GM23248 (cell line): ENCODE measurements around the gene IQCF2. TPM values are rescaled to one million over a fixed set of nuclear protein-coding genes. Genes with fewer than 3 reads are reported as not detected.
"Not testable (repeated sequence)": the region's sequence is repeated elsewhere in the genome, so short reads cannot be mapped to it uniquely, and the experiment has no call there.

Source experiments
- DNase-seq: peaks from one replicate; pipeline ENCODE4 v3.0.0-alpha.2; 2015
- H2AFZ ChIP-seq: fragments of 200-600 bp; sonication (generic); 2 replicates; pipeline ENCODE4 v1.6.1; 2016; ENCODE audit warnings: antibody characterized with exemption
- H3F3A ChIP-seq: fragments of 200-600 bp; sonication (generic); 2 replicates; pipeline ENCODE4 v1.6.1; 2016; ENCODE audit warnings: mild to moderate bottlenecking, antibody characterized with exemption, mixed run types; ENCODE audit not compliant: insufficient read depth
- H3K27ac ChIP-seq: fragments of 200-600 bp; sonication (generic); 2 replicates; pipeline ENCODE4 v1.5.1; 2016; ENCODE audit warnings: mild to moderate bottlenecking
- H3K27me3 ChIP-seq: fragments of 200-600 bp; sonication (generic); replicated peaks from 2 replicates; pipeline ENCODE4 v1.6.1; 2016; ENCODE audit warnings: mild to moderate bottlenecking; ENCODE audit not compliant: insufficient read depth
- H3K36me3 ChIP-seq: fragments of 200-600 bp; sonication (generic); 2 replicates; pipeline ENCODE4 v1.6.1; 2016; ENCODE audit warnings: low read depth, mild to moderate bottlenecking
- H3K4me1 ChIP-seq: fragments of 200-600 bp; sonication (generic); 2 replicates; pipeline ENCODE4 v1.6.1; 2016; ENCODE audit warnings: mild to moderate bottlenecking; ENCODE audit not compliant: insufficient read depth
- H3K4me2 ChIP-seq: fragments of 200-600 bp; sonication (generic); one replicate; pipeline ENCODE4 v1.6.1; 2016; ENCODE audit warnings: mild to moderate bottlenecking; ENCODE audit not compliant: unreplicated experiment
- H3K4me3 ChIP-seq: fragments of 200-600 bp; sonication (generic); 2 replicates; pipeline ENCODE4 v1.5.1; 2016; ENCODE audit warnings: mild to moderate bottlenecking
- H3K79me2 ChIP-seq: fragments of 200-600 bp; sonication (generic); 2 replicates; pipeline ENCODE4 v1.6.1; 2016; ENCODE audit warnings: mild to moderate bottlenecking; ENCODE audit not compliant: insufficient read depth
- H3K9ac ChIP-seq: fragments of 200-600 bp; sonication (generic); 2 replicates; pipeline ENCODE4 v1.6.1; 2016; ENCODE audit warnings: mild to moderate bottlenecking
- H3K9me2 ChIP-seq: fragments of 200-600 bp; sonication (generic); 2 replicates; pipeline ENCODE4 v1.6.1; 2016; ENCODE audit warnings: mixed run types, mild to moderate bottlenecking, moderate library complexity; ENCODE audit not compliant: insufficient read depth
- H3K9me3 ChIP-seq: fragments of 200-600 bp; sonication (generic); one replicate; pipeline ENCODE4 v1.6.1; 2017; ENCODE audit warnings: low read depth
- H4K20me1 ChIP-seq: fragments of 200-600 bp; sonication (generic); 2 replicates; pipeline ENCODE4 v1.6.0; 2016; ENCODE audit not compliant: insufficient read depth
- EZH2 ChIP-seq: fragments of 200-600 bp; sonication (generic); IDR thresholded peaks from 2 replicates; pipeline ENCODE4 v1.6.1; 2018; ENCODE audit warnings: antibody characterized with exemption, mild to moderate bottlenecking; ENCODE audit not compliant: insufficient read depth, poor library complexity, severe bottlenecking
- EZH2phosphoT487 ChIP-seq: fragments of 200-600 bp; sonication (generic); IDR thresholded peaks from 2 replicates; pipeline ENCODE4 v1.6.1; 2018; ENCODE audit warnings: antibody characterized with exemption, moderate library complexity, mild to moderate bottlenecking, low read depth; ENCODE audit not compliant: insufficient read depth
- WGBS, 2 experiments: methylation state at CpG; one replicate each; pipeline ENCODE4 v1.1.6; 2015 to 2017; ENCODE audit warnings: low lambda C conversion rate in 2 of 2, low coverage in 1 of 2; ENCODE audit errors: missing lambda C conversion rate in 2 of 2; 5-methylcytosine and 5-hydroxymethylcytosine counted together
- in situ Hi-C: fragments of 300-500 bp; cut with MboI; formaldehyde crosslinking; loops from 2 replicates; pipeline ENCODE4 v1.15.0; 2020
- polyA plus RNA-seq: library from polyadenylated mRNA; unstranded; fragments of >200 nt; fragmentation: Nextera tagmentation; extraction: Ambion mirVana; gene quantifications from 2 replicates; pipeline ENCODE4 v1.2.1, GENCODE V29; 2016
- total RNA-seq: library from RNA; depleted of rRNA; stranded (reverse); fragments of >200 nt; shearing (Covaris generic); gene quantifications from 2 replicates; pipeline ENCODE4 v1.2.3, GENCODE V29; 2014

The IQCF2 gene
- total and polyA plus RNA-seq, 2 experiments from 2014 or later: not detected

DNA sequence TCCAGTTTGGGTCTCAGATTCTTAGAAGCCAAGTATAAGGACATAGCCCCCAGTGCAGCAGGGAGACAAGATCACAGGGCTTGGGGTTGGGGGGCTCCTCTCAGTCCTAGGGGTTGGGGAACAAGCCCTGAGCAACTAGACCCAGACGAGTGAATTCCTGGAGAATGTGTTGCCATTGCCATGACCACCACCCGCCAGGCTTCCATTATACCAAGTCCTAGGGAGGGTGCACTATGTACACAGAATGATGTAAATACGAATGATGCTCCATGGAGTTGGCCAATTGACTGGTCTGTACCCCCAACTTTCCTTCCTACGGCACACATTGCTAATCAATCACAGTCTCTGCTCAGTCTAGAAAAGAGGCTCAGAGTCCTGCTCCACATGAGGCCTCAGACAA, 33.0 kb downstream of the IQCF2 start:
- no peak overlapping the region for H2AFZ ChIP-seq
- no peak for DNase-seq
- no peaks in the 10 kb centered on the region for H3K4me1 ChIP-seq
- no peak overlapping the region for H3K4me2 ChIP-seq
- H3F3A ChIP-seq: no peaks in the 10 kb centered on the region
- no peaks in the 10 kb centered on the region for H4K20me1 ChIP-seq
- no peak overlapping the region for H3K27ac ChIP-seq
- in situ Hi-C loops: no loop called here
- no peaks in the 10 kb centered on the region for H3K9me3 ChIP-seq
- H3K9ac ChIP-seq: no peak overlapping the region
- H3K4me3 ChIP-seq: no peak overlapping the region
- peaks cover 12% of the 10 kb centered on the region for H3K27me3 ChIP-seq
- WGBS, 2 experiments: 29 to 33% methylated on average over 4 of the region's 4 CpGs
- no peak for TF ChIP-seq EZH2
- TF ChIP-seq EZH2phosphoT487: no peak
- no peaks in the 10 kb centered on the region for H3K9me2 ChIP-seq
- H3K79me2 ChIP-seq: no peaks in the 10 kb centered on the region
- H3K36me3 ChIP-seq: no peaks in the 10 kb centered on the region

DNA sequence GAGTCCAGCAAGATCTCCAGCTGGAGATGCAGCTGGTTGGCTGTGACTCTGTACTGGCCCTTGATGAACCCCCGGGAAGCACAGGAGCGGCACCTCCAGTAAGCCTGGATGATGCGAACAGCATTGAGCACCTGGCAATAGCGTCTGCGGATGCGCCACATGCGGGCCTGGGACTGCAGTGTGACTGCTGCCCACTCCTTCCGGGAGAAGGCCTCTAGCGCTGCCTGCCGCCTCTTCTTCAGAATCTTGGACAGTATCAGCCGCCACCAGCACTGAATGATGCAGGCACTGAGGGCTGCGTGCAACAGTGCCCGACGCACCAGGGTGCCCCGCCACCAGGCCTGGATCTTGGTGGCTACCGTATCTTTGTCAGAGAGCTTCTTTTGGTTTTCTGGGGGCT, 33.5 kb downstream of the IQCF2 start:
- WGBS, 2 experiments: 68 to 69% methylated on average over 14 to 16 of the region's 16 CpGs
- H3K9me3 ChIP-seq: no peaks in the 10 kb centered on the region
- in situ Hi-C loops: no loop called here
- H2AFZ ChIP-seq: no peak overlapping the region
- H3K79me2 ChIP-seq: no peaks in the 10 kb centered on the region
- DNase-seq: no peak
- peaks cover 12% of the 10 kb centered on the region; the same call in 1 of the 2 replicates for H3K27me3 ChIP-seq
- H4K20me1 ChIP-seq: no peaks in the 10 kb centered on the region
- TF ChIP-seq EZH2phosphoT487 (no peak), EZH2 (no peak)
- H3K27ac ChIP-seq: no peak overlapping the region
- H3K4me2 ChIP-seq: no peak overlapping the region
- no peak overlapping the region for H3K9ac ChIP-seq
- no peaks in the 10 kb centered on the region for H3K36me3 ChIP-seq
- H3F3A ChIP-seq: no peaks in the 10 kb centered on the region
- H3K4me3 ChIP-seq: no peak overlapping the region
- H3K9me2 ChIP-seq: no peaks in the 10 kb centered on the region
- H3K4me1 ChIP-seq: no peaks in the 10 kb centered on the region

DNA sequence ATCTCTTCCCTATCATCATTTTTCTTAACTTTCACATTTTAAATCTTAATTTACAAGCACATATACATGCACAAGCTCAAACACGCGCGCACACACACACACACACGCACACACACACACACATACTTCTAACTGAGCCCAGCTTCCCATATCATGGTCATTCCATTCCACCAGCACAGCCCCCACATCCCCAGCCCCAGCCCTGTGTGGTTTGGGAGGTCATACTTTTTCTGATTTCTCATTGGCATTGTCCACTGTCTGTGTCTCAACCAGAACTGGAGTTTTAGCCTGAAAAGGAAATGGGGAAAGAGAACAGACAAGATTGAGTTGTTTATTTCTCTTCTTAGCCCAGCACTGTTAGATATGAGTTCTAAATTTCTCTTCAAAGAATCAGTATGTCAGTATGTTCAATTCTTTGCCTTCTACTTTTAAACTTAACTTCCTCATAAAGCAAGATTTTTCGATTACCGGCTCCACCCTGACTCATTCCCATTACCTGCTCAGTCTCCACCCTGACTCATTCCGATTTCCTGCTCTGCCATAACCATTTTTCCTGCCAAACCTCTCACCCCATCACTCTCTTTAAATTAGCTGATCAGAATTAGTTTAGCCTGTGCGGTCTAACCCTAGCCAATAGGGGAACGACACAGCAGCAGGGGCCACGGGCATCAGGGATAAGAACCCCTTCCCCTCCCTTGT, 35.3 kb downstream of the IQCF2 start:
- 77 to 81% methylated on average over 10 of the region's 10 CpGs for WGBS, 2 experiments
- no peaks in the 10 kb centered on the region for H4K20me1 ChIP-seq
- no peak for DNase-seq
- H3K36me3 ChIP-seq: no peaks in the 10 kb centered on the region
- no peaks in the 10 kb centered on the region for H3K79me2 ChIP-seq
- no peaks in the 10 kb centered on the region for H3K4me1 ChIP-seq
- no peak overlapping the region for H3K9ac ChIP-seq
- H3K27ac ChIP-seq: no peak overlapping the region
- TF ChIP-seq EZH2 (no peak), EZH2phosphoT487 (no peak)
- no peak overlapping the region for H3K4me2 ChIP-seq
- peaks cover 5% of the 10 kb centered on the region; the same call in 1 of the 2 replicates for H3K27me3 ChIP-seq
- no peaks in the 10 kb centered on the region for H3K9me2 ChIP-seq
- H3F3A ChIP-seq: no peaks in the 10 kb centered on the region
- in situ Hi-C loops: no loop called here
- no peak overlapping the region for H3K4me3 ChIP-seq
- H2AFZ ChIP-seq: no peak overlapping the region
- H3K9me3 ChIP-seq: no peaks in the 10 kb centered on the region

DNA sequence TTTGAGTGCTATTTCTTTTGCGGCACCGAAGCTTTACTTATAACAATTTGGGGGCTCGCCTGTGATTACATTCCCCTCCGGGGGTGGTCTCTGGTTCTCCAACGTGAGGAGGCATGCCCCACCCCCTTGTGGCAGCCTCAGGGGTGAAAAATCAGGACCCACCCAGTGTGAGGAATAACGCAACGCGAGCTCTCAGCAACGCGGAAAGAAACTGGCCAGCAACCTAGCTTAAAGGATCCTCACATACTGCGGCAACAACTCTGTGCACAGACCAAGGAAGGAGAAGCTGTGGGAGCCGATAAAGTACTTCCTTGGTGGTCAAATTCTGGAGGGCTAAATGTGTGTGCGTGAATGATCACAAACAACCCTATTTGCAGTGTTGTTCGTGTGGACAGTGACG, 36.0 kb downstream of the IQCF2 start:
- H3K79me2 ChIP-seq: no peaks in the 10 kb centered on the region
- H2AFZ ChIP-seq: no peak overlapping the region
- TF ChIP-seq EZH2 (no peak), EZH2phosphoT487 (no peak)
- H3K9me3 ChIP-seq: no peaks in the 10 kb centered on the region
- no peak overlapping the region for H3K27ac ChIP-seq
- H4K20me1 ChIP-seq: no peaks in the 10 kb centered on the region
- H3K36me3 ChIP-seq: no peaks in the 10 kb centered on the region
- no peak overlapping the region for H3K9ac ChIP-seq
- H3K9me2 ChIP-seq: no peaks in the 10 kb centered on the region
- no peaks in the 10 kb centered on the region for H3K4me1 ChIP-seq
- no peak overlapping the region for H3K4me2 ChIP-seq
- H3K27me3 ChIP-seq: peaks cover 4% of the 10 kb centered on the region; the same call in 1 of the 2 replicates
- in situ Hi-C loops: no loop called here
- DNase-seq: no peak
- no peaks in the 10 kb centered on the region for H3F3A ChIP-seq
- H3K4me3 ChIP-seq: no peak overlapping the region
- WGBS, 2 experiments: 80 to 81% methylated on average over 15 of the region's 15 CpGs

DNA sequence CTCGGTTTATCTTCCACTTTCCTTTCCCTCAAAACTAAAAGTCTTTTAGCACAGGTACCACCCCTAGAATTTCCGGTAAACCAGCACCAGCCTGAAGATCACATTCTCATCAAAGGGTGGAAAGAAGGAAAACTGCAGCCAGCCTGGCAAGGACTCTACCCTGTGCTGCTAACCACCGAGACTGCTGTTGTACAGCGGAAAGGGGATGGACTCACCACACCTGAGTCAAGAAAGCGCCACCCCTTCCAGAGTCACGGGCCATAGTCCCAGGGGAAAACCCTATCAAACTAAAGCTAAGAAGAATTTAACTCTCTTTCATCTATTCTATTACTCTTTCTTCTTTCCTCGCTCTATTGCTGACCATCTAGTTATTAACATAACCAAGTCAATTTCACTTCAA, 38.6 kb downstream of the IQCF2 start:
- H3K4me3 ChIP-seq, H3K79me2 ChIP-seq, in situ Hi-C loops, H3K36me3 ChIP-seq, H3K4me2 ChIP-seq, H2AFZ ChIP-seq, DNase-seq, H3K27ac ChIP-seq, H4K20me1 ChIP-seq, H3K9ac ChIP-seq, H3K27me3 ChIP-seq, H3K9me3 ChIP-seq, H3F3A ChIP-seq, H3K9me2 ChIP-seq, H3K4me1 ChIP-seq: not testable (repeated sequence)
- WGBS, 2 experiments: 50 to 52% methylated on average over 7 of the region's 7 CpGs

DNA sequence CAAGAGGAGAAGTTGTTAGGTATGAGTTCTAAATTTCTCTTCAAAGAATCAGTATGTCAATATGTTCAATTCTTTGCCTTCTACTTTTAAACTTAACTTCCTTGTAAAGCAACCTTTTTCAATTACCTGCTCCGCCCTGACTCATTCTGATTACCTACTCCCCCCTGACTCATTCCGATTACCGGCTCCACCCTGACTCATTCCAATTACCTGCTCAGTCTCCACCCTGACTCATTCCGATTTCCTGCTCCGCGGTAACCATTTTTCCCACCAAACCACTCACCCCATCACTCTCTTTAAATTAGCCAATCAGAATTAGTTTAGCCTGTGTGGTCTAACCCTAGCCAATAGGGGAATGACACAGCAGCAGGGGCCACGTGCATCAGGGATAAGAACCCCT, 40.9 kb downstream of the IQCF2 start:
- WGBS, 2 experiments: 47 to 49% methylated on average over 7 of the region's 7 CpGs
- H3K36me3 ChIP-seq, H3K4me2 ChIP-seq, H2AFZ ChIP-seq, H3K79me2 ChIP-seq, H3K4me3 ChIP-seq, H3K4me1 ChIP-seq, H3K9me3 ChIP-seq, in situ Hi-C loops, H3K27me3 ChIP-seq, H3K27ac ChIP-seq, DNase-seq, H3K9me2 ChIP-seq, H3F3A ChIP-seq, H4K20me1 ChIP-seq, H3K9ac ChIP-seq: not testable (repeated sequence)
